A204.1 (cell line): Measurements from ENCODE around the gene OR5AK2.
"Not testable (repeated sequence)": the region's sequence is repeated elsewhere in the genome, so short reads cannot be mapped to it uniquely, and the experiment has no call there.

Experiments used
- FAIRE-seq: peaks from 2 replicates; lab custom pipeline; 2012; peaks lifted over from hg19 to GRCh38; lab: Jason Lieb, UNC

The OR5AK2 gene, protein sequence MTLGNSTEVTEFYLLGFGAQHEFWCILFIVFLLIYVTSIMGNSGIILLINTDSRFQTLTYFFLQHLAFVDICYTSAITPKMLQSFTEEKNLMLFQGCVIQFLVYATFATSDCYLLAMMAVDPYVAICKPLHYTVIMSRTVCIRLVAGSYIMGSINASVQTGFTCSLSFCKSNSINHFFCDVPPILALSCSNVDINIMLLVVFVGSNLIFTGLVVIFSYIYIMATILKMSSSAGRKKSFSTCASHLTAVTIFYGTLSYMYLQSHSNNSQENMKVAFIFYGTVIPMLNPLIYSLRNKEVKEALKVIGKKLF

DNA sequence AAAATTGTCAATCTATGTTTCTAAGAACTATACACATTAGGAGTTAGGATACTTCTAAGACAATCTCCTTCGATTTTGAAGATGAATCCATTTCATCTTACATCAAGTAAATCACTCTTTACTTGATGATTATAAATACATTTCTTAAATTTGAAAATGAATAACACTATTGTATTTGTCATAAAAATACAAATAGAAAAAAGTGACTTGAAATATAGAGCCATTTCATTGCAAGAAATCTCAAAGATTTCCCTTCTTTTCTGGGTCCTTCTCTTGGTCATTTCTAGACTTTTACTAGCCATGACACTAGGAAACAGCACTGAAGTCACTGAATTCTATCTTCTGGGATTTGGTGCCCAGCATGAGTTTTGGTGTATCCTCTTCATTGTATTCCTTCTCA, at the start of gene OR5AK2:
Gene OR5AK2, plus strand, starts transcription at position 301 of the 400 bp plus-strand sequence. Its CDS starts 0 bp downstream, at position 301.
- no peak for FAIRE-seq

GRCh38 chr11:56945526-56945925, 43.2 kb upstream of the OR5AK2 start:
- not testable (repeated sequence) for FAIRE-seq

DNA sequence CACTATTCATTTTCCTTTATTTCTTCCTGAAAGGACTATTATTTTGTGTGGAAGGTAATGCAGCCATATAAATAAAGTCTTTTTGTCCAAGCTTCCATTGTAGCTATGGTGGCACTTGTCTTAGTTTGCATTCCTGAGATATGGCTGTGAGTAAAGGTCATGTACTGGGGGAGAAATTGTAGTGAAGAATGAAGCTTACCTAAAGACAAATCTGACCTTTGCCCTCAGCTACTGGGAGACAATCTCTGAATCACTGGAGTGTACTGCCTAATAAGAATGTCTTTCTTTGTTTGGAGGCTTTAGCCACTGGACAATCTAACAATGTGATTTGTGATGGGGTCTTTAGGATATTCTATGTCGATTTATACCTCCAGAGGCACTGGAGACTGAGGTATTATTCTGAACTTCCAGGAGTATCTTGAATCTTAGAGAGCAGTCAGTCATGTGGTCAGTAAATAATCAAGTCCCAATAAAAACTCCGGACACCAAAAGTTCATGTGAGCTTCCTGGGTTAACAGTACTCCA, 39.7 kb upstream of the OR5AK2 start:
- no peak for FAIRE-seq

DNA sequence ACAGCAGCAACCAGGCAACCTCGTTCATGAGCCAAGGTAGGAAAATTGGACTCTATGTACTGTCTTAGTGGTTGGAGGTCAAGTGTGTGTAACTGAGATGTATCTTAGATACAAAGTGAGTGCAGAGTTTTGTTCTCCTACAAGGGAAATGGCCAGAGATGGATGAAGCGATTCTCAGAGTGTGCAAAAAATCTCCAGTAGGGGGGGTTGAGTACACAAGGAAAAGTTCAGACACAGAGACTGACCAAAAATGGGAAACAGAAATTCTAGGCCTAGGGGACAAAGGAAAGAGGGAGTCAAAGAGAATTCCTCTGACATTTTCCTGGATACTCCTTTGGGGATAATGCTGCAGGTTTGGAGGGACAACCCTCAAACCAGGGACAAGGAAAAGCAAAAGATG, 38.2 kb upstream of the OR5AK2 start:
- FAIRE-seq = no peak

DNA sequence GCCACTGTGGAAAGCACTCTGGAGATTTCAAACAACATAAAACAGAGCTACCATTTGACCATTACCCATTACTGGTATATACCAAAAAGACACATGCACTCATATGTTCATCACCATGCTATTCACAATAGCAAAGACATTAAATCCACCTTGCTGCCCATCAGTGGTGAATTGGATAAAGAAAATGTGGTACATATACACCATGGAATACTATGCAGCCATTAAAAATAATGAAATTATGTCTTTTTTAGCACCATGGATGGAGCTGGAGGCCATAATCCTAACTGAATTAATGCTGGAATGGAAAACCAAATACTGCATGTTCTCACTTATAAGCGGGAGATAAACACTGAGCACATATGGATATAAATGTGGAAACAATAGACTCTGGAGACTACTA, 34.8 kb upstream of the OR5AK2 start:
- not testable (repeated sequence) for FAIRE-seq

GRCh38 chr11:56961609-56962008, 27.1 kb upstream of the OR5AK2 start:
- no peak for FAIRE-seq

DNA sequence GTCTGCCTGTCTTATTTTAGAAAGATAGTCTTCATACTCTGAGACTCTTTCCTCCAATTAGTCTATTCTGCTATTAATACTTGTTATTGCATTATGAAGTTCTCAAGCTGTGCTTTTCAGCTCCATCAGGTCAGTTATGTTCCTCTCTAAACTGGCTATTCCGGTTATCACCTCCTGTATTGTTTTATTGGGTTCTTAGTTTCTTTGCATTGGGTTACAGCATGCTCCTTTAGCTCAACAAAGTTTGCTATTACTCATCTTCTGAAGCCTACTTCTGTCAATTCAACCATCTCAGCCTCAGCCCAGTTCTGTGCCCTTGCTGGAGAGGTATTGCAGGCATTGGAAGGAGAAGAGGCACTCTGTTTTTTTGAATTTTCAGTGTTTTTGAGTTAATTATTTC, 21.0 kb upstream of the OR5AK2 start:
- FAIRE-seq = no peak

GRCh38 chr11:56968524-56968923, 20.2 kb upstream of the OR5AK2 start:
- no peak for FAIRE-seq

DNA sequence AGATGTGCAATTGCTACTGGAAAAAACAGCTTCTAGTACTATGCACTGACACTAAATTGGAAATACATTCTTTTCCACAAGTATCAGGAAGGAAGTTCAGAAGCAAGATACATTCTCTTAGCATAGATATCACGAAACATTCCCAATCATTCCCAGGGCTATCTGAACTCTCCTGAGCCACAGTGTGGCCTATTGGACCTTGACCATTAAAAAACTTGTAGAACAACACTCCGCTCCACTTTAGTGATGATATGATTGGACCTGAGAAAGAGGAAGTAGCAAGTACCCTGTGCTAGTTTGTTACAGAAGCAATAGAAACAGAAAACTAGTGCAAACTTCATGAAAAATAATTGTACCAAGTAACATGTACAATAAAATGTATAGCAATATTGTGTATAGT, 11.4 kb upstream of the OR5AK2 start:
- no peak for FAIRE-seq

GRCh38 chr11:56990702-56991101, 2.0 kb downstream of the OR5AK2 start:
- FAIRE-seq = no peak

- no peak for FAIRE-seq
Observed at GRCh38 chr11:56994532-56994931, 5.8 kb downstream of the OR5AK2 start.

GRCh38 chr11:57001674-57002401, 13.1 kb downstream of the OR5AK2 start:
- FAIRE-seq = no peak

GRCh38 chr11:57008373-57008772, 19.7 kb downstream of the OR5AK2 start:
- no peak for FAIRE-seq

DNA sequence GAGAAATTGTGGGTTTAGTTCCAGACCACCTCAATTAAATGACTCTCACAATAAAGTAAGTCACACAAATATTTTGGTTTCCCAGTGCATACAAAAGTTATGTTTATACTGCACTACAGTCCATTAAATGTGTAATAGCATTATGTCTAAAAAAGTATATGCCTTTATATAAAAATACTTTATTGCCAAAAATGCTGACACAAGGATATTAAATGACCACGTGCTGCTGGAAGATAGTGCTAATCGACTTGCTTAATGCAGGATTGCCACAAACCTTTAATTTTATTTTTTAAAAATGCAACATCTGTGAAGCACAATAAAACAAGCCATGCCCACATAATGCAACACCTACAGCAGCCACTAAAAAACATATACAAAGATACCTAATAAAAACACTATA, 27.0 kb downstream of the OR5AK2 start:
- no peak for FAIRE-seq

DNA sequence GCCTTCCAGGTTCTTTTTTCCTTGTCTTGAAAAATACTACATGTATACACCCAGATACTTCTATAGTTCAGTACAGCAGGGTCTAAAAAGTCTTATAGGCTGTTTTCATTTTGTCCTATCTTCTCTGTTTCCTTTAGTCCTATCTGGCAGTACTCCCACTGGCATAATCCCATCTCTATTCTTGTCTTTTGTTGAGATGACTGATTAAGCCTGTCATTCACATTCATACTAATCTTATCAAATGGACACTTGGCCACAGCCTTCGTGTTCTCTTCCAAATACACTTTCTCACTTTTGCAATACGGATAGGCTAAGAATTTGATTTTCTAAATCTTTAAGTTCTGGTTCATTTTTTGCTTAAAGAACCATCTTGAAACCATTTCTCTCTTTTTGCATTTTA, 42.8 kb downstream of the OR5AK2 start:
- FAIRE-seq = no peak
